PC-3 (cell line): ENCODE measurements around the gene TMUB1. TPM values are rescaled to one million over a fixed set of nuclear protein-coding genes. Genes with fewer than 3 reads are reported as not detected.

Experiments used
- ATAC-seq: fragments of 200-7000 bp; cut with Tn5 transposase; 2 replicates; pipeline ENCODE4 v1.9.1; 2020; ENCODE audit warnings: mild to moderate bottlenecking, moderate library complexity
- BruUV-seq: library from RNA; stranded (reverse); fragments of 400-500 nt; replicated peaks from 2 replicates; lab custom pipeline; 2021; lab: Mats Ljungman, UMichigan
- CTCF ChIA-PET: fragments of 300-600 bp; sonication (Branson Sonifier 250); formaldehyde crosslinking; loops from one replicate; lab custom pipeline; 2022; ENCODE audit warnings: antibody characterized with exemption; lab: Charles Lee
- POLR2A ChIA-PET: fragments of 300-600 bp; sonication (Branson Sonifier 250); formaldehyde crosslinking; loops from one replicate; lab custom pipeline; 2022; ENCODE audit warnings: antibody characterized with exemption; ENCODE audit not compliant: unreplicated experiment; lab: Charles Lee
- DNase-seq: peaks from one replicate; pipeline ENCODE4 v3.0.0-alpha.2; 2015
- H2AFZ ChIP-seq: fragments of 300-600 bp; sonication (generic); 2 replicates; pipeline ENCODE4 v1.6.0; 2016; ENCODE audit warnings: antibody characterized with exemption, low read length
- H3F3A ChIP-seq: fragments of 300-600 bp; sonication (generic); one replicate; pipeline ENCODE4 v1.6.0; 2017; ENCODE audit warnings: antibody characterized with exemption, low read length, control low read depth, mild to moderate bottlenecking; ENCODE audit not compliant: unreplicated experiment
- H3K27ac ChIP-seq: fragments of 300-600 bp; sonication (generic); 2 replicates; pipeline ENCODE4 v1.5.1; 2016; ENCODE audit warnings: mild to moderate bottlenecking, low read length
- H3K27me3 ChIP-seq: fragments of 300-600 bp; sonication (generic); 2 replicates; pipeline ENCODE4 v1.6.1; 2016; ENCODE audit warnings: low read length, mixed read lengths
- H3K36me3 ChIP-seq: fragments of 300-600 bp; sonication (generic); 2 replicates; pipeline ENCODE4 v1.6.1; 2016; ENCODE audit warnings: low read depth, mixed run types, low read length, mixed read lengths
- H3K4me1 ChIP-seq: fragments of 300-600 bp; sonication (generic); 2 replicates; pipeline ENCODE4 v1.5.1; 2016; ENCODE audit warnings: low read length; ENCODE audit not compliant: insufficient read depth
- H3K4me2 ChIP-seq: fragments of 300-600 bp; sonication (generic); 2 replicates; pipeline ENCODE4 v1.6.0; 2016; ENCODE audit warnings: low read length
- H3K4me3 ChIP-seq: fragments of 300-600 bp; sonication (generic); 2 replicates; pipeline ENCODE4 v1.5.1; 2016; ENCODE audit warnings: mild to moderate bottlenecking, low read length, mixed read lengths
- H3K79me2 ChIP-seq: fragments of 300-600 bp; sonication (generic); 2 replicates; pipeline ENCODE4 v1.6.1; 2017; ENCODE audit warnings: low read length, mixed read lengths
- H3K9ac ChIP-seq: fragments of 300-600 bp; sonication (generic); 2 replicates; pipeline ENCODE4 v1.6.0; 2016; ENCODE audit warnings: mild to moderate bottlenecking, low read length
- H3K9me2 ChIP-seq: fragments of 300-600 bp; sonication (generic); replicated peaks from 2 replicates; pipeline ENCODE4 v1.6.1; 2016; ENCODE audit warnings: mixed run types, low read length, mixed read lengths
- H3K9me3 ChIP-seq: fragments of 300-600 bp; sonication (generic); 2 replicates; pipeline ENCODE4 v1.6.1; 2016; ENCODE audit warnings: low read length, mixed read lengths
- H4K20me1 ChIP-seq: fragments of 300-600 bp; sonication (generic); 2 replicates; pipeline ENCODE4 v1.6.1; 2016; ENCODE audit warnings: low read length, mixed read lengths
- EZH2 ChIP-seq: fragments of 300-600 bp; sonication (generic); IDR thresholded peaks from one replicate; pipeline ENCODE4 v1.6.1; 2017; ENCODE audit warnings: antibody characterized with exemption, mild to moderate bottlenecking, low read length; ENCODE audit not compliant: unreplicated experiment
- EZH2phosphoT487 ChIP-seq: fragments of 300-600 bp; sonication (generic); IDR thresholded peaks from 2 replicates; pipeline ENCODE4 v1.6.1; 2018; ENCODE audit warnings: mild to moderate bottlenecking, antibody characterized with exemption, low read length, borderline replicate concordance
- intact Hi-C: fragments of 100-400 bp; cut with micrococcal nuclease; formaldehyde crosslinking; loops from 2 replicates; pipeline ENCODE4 v1.9.0; 2023
- total RNA-seq: library from RNA; depleted of rRNA; stranded (reverse); fragments of >200 nt; gene quantifications from 2 replicates; pipeline ENCODE4 v1.2.3, GENCODE V29; 2014
- TF ChIP-seq, protein P1 (sequence below): fragments of 300-600 bp; sonication (generic); conservative IDR thresholded peaks from 2 replicates; pipeline ENCODE4 v1.5.1; 2017; ENCODE audit warnings: antibody characterized with exemption, low read depth, mild to moderate bottlenecking, low read length

TMUB1 gene
- total RNA-seq, 1 experiment from 2014 or later: 52.1 TPM

DNA sequence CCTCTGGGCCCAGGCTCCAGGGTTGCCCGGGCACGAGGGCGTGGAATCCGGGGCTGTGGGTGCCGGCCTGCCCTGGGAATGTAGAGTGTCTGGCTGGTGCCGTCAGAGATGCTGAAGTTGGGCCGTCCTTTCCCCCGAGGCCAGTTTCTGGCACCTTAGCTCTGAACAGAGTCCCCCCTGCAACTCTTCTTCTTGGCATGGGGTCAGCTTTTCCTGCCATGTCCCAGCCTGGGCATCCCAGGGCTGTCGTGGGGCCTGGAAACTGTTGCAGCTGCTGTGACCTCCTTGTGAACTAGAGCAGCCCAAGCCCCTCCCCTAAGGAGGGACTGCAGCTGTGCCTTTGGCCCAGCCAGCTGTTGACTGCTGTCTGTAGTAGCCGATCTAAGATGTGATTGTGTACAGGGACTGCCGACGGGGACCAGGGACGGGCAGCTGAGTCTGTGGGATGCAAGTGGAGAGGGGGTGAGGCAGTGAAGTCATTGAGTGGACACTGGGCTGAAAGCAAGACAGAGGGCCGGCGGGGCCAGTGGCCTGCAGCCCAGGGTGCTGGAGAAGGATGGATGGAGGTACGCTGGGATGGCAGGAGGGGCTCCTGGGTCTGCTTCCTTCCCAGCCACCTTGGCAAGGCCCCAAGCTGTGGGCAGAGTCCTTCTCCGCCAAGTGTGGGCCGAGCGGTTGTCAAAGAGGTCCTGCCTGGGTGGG is 48.5 kb upstream of the TMUB1 start:
- no peak overlapping the region for H2AFZ ChIP-seq
- H3K27ac ChIP-seq: no peak overlapping the region
- ATAC-seq (no peak), DNase-seq (no peak)
- H3K9me2 ChIP-seq: no peaks in the 10 kb centered on the region
- no peak for TF ChIP-seq EZH2
- TF ChIP-seq EZH2phosphoT487: no peak
- TF ChIP-seq, protein P1, sequence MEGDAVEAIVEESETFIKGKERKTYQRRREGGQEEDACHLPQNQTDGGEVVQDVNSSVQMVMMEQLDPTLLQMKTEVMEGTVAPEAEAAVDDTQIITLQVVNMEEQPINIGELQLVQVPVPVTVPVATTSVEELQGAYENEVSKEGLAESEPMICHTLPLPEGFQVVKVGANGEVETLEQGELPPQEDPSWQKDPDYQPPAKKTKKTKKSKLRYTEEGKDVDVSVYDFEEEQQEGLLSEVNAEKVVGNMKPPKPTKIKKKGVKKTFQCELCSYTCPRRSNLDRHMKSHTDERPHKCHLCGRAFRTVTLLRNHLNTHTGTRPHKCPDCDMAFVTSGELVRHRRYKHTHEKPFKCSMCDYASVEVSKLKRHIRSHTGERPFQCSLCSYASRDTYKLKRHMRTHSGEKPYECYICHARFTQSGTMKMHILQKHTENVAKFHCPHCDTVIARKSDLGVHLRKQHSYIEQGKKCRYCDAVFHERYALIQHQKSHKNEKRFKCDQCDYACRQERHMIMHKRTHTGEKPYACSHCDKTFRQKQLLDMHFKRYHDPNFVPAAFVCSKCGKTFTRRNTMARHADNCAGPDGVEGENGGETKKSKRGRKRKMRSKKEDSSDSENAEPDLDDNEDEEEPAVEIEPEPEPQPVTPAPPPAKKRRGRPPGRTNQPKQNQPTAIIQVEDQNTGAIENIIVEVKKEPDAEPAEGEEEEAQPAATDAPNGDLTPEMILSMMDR: no peak
- H3K79me2 ChIP-seq: no peaks in the 10 kb centered on the region
- H3F3A ChIP-seq: no peaks in the 10 kb centered on the region
- intact Hi-C loops: no loop called here
- no peak overlapping the region for H3K4me3 ChIP-seq
- H3K9me3 ChIP-seq: no peaks in the 10 kb centered on the region
- H3K9ac ChIP-seq: no peak overlapping the region
- no peaks in the 10 kb centered on the region for H4K20me1 ChIP-seq
- no peak overlapping the region for H3K4me2 ChIP-seq
- H3K27me3 ChIP-seq: no peaks in the 10 kb centered on the region
- peaks cover 2% of the 10 kb centered on the region; the same call in 1 of the 2 replicates for H3K36me3 ChIP-seq
- no peaks in the 10 kb centered on the region for H3K4me1 ChIP-seq
- POLR2A ChIA-PET: no interaction called here
- CTCF ChIA-PET: no interaction called here
- BruUV-seq: no TSS peak

DNA sequence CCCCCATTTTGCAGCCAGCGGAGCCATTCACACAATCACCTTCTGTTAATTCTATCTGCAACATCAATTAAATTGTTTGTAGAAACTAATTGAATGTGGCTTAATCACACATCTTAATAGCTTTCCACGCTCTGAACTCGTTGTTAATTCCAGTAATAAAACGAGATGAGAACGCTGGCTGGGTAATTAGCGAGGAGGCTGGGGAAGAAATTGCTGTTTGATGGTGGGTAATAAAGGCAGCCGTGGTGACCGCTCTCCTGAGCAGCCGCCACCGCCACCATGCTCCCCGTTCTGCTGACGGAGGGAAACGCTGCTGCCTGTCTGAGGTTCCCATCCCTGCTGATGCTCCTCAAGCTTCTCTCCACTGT is 47.9 kb upstream of the TMUB1 start:
- intact Hi-C loops: no loop called here
- Histone ChIP-seq H4K20me1 (no peaks in the 10 kb centered on the region), H3K9ac (no peak overlapping the region), H3K9me3 (no peaks in the 10 kb centered on the region), H2AFZ (no peak overlapping the region), H3K4me1 (no peaks in the 10 kb centered on the region), H3K27me3 (no peaks in the 10 kb centered on the region), H3K9me2 (no peaks in the 10 kb centered on the region), H3K4me2 (no peak overlapping the region), H3K27ac (no peak overlapping the region), H3K36me3 (peaks cover 2% of the 10 kb centered on the region; the same call in 1 of the 2 replicates), H3K79me2 (no peaks in the 10 kb centered on the region), H3F3A (no peaks in the 10 kb centered on the region), H3K4me3 (no peak overlapping the region)
- ChIA-PET CTCF (no interaction called here), POLR2A (no interaction called here)
- ATAC-seq: no peak
- no TSS peak for BruUV-seq
- no peak for DNase-seq
- TF ChIP-seq, protein P1: no peak
- TF ChIP-seq EZH2: no peak

DNA sequence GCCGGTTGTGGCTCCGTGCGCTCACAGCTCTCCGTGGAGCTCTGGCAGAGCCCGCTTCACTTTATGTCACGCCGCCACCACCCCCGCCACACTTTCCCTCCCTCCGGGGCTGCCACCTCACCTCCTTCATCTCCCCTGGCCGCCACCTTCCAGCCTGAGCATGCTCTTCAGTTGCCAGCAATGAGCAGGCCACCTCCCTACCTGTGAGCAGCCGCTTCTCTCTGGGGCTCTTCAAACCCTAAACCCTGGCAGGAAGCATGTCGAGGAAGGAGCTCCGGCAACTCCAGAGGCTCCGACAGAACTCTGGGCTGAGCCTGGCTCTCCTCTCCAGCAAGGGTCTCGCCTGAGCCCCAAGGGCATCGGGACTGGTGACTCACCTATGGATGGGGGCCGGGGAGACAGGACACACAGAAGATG is 47.5 kb upstream of the TMUB1 start:
- Histone ChIP-seq H3K9me2 (no peaks in the 10 kb centered on the region), H3F3A (no peaks in the 10 kb centered on the region), H2AFZ (no peak overlapping the region), H3K27ac (no peak overlapping the region), H3K9ac (no peak overlapping the region), H4K20me1 (no peaks in the 10 kb centered on the region), H3K9me3 (no peaks in the 10 kb centered on the region), H3K36me3 (peaks cover 2% of the 10 kb centered on the region; the same call in 1 of the 2 replicates), H3K27me3 (no peaks in the 10 kb centered on the region), H3K4me2 (no peak overlapping the region), H3K79me2 (no peaks in the 10 kb centered on the region), H3K4me1 (no peaks in the 10 kb centered on the region), H3K4me3 (no peak overlapping the region)
- TF ChIP-seq EZH2 (no peak), EZH2phosphoT487 (no peak)
- TF ChIP-seq, protein P1: no peak
- DNase-seq (no peak), ATAC-seq (no peak)
- POLR2A ChIA-PET: no interaction called here
- CTCF ChIA-PET: no interaction called here
- BruUV-seq: no TSS peak
- intact Hi-C loops: no loop called here
